ENCODE results near the gene MAPK4. TPM values are rescaled to one million over a fixed set of nuclear protein-coding genes. Genes with fewer than 3 reads are reported as not detected.

The MAPK4 gene
- total and polyA plus RNA-seq, 10 of the 15 experiments (the other 5 are each of a cell fraction or from before 2014, with no cell fraction given): 0.03 to 0.11 (median 0.06) TPM; not detected in 4

GRCh38 chr18:50647237-50647636 lies 87.3 kb downstream of the MAPK4 start:
- Histone ChIP-seq H2AFZ (ENCODE audit: control insufficient read depth, low read depth, low read length) (no peak overlapping the region), H3K27me3 (replicated peaks in 1 of 2; ENCODE audit: control insufficient read depth in 2 of 2, insufficient read depth in 2 of 2, low read length in 1 of 2) (peaks cover 0 to 5% of the 10 kb centered on the region in 2 experiments; a peak in 1 of 4 replicates), H3K4me1 (ENCODE audit: control insufficient read depth, insufficient read depth, low read length) (no peaks in the 10 kb centered on the region), H3K36me3 (ENCODE audit: control insufficient read depth in 2 of 2, insufficient read depth in 2 of 2, low read length in 1 of 2) (no peaks in the 10 kb centered on the region), H3K27ac (ENCODE audit: control insufficient read depth, insufficient read depth) (no peak overlapping the region), H3K9me3 (replicated peaks; ENCODE audit: control insufficient read depth, insufficient read depth, low read length) (no peaks in the 10 kb centered on the region), H3K79me2 (ENCODE audit: control insufficient read depth, insufficient read depth, low read length) (no peaks in the 10 kb centered on the region), H3K4me3 (no peak overlapping the region), H3K4me2 (ENCODE audit: control insufficient read depth, insufficient read depth) (no peak overlapping the region), H3K9ac (ENCODE audit: control insufficient read depth, insufficient read depth, low read length) (no peak overlapping the region), H4K20me1 (ENCODE audit: control insufficient read depth, insufficient read depth) (no peaks in the 10 kb centered on the region)
- WGBS (ENCODE audit: insufficient coverage, insufficient replicate concordance, low lambda C conversion rate, missing lambda C conversion rate): 21% methylated on average over 7 of the region's 7 CpGs
- BruUV-seq (replicated peaks): no TSS peak
- FAIRE-seq (no peak), DNase-seq (ENCODE audit: low read depth, low spot score) (no peak), ATAC-seq (no peak)
- ChIA-PET CTCF (no interaction called here), SMC1A (ENCODE audit: uncharacterized antibody, unreplicated experiment) (no interaction called here), RAD21 (ENCODE audit: unreplicated experiment) (no interaction called here), POLR2A (no interaction called here)
- intact Hi-C loops (cut with micrococcal nuclease; ENCODE audit: unreplicated experiment): no loop called here
- in situ Hi-C loops (cut with MboI): no loop called here
- no peak for TF ChIP-seq SMC3 (IDR thresholded peaks at IDR 0.05; ENCODE audit: borderline replicate concordance, low read length)
- no peak for TF ChIP-seq RAD21 (IDR thresholded peaks at IDR 0.05; ENCODE audit: insufficient read depth, low read depth, low read length)
- no peak for TF ChIP-seq FOS (IDR thresholded peaks at IDR 0.05; ENCODE audit: borderline replicate concordance, extremely low read depth, insufficient read length)

GRCh38 chr18:50647792-50648191 lies 87.9 kb downstream of the MAPK4 start:
- Histone ChIP-seq H3K36me3 (ENCODE audit: control insufficient read depth in 2 of 2, insufficient read depth in 2 of 2, low read length in 1 of 2) (no peaks in the 10 kb centered on the region), H3K79me2 (ENCODE audit: control insufficient read depth, insufficient read depth, low read length) (no peaks in the 10 kb centered on the region), H3K4me2 (ENCODE audit: control insufficient read depth, insufficient read depth) (no peak overlapping the region), H3K27ac (ENCODE audit: control insufficient read depth, insufficient read depth) (no peak overlapping the region), H3K4me3 (no peak overlapping the region), H3K9ac (ENCODE audit: control insufficient read depth, insufficient read depth, low read length) (no peak overlapping the region), H3K9me3 (replicated peaks; ENCODE audit: control insufficient read depth, insufficient read depth, low read length) (no peaks in the 10 kb centered on the region), H4K20me1 (ENCODE audit: control insufficient read depth, insufficient read depth) (no peaks in the 10 kb centered on the region), H3K27me3 (replicated peaks in 1 of 2; ENCODE audit: control insufficient read depth in 2 of 2, insufficient read depth in 2 of 2, low read length in 1 of 2) (peaks cover 0 to 6% of the 10 kb centered on the region in 2 experiments; a peak in 1 of 4 replicates), H3K4me1 (ENCODE audit: control insufficient read depth, insufficient read depth, low read length) (no peaks in the 10 kb centered on the region), H2AFZ (ENCODE audit: control insufficient read depth, low read depth, low read length) (no peak overlapping the region)
- POLR2A ChIA-PET: no interaction called here
- intact Hi-C loops (cut with micrococcal nuclease; ENCODE audit: unreplicated experiment) (no loop called here), in situ Hi-C loops (cut with MboI) (no loop called here)
- FAIRE-seq: no peak
- TF ChIP-seq HDGF (IDR thresholded peaks at IDR 0.05) (no peak), MYB (IDR thresholded peaks at IDR 0.05; ENCODE audit: borderline replicate concordance, low read depth, low read length) (no peak), POLR2AphosphoS5 (IDR thresholded peaks at IDR 0.05; ENCODE audit: low read length) (no peak), ZBTB33 (IDR thresholded peaks at IDR 0.05) (no peak), SKIL (IDR thresholded peaks at IDR 0.05; ENCODE audit: low read depth, poor library complexity, severe bottlenecking) (no peak), PAX8 (IDR thresholded peaks at IDR 0.05) (no peak), DPF2 (IDR thresholded peaks at IDR 0.05) (no peak), JUND (IDR thresholded peaks at IDR 0.05; ENCODE audit: low read depth, low read length) (no peak), ZNF217 (IDR thresholded peaks at IDR 0.05) (no peak)
- no TSS peak for BruUV-seq (replicated peaks)
- RAD21 ChIA-PET (ENCODE audit: unreplicated experiment): no interaction called here
- CTCF ChIA-PET: no interaction called here
- SMC1A ChIA-PET (ENCODE audit: uncharacterized antibody, unreplicated experiment): no interaction called here
- DNase-seq (ENCODE audit: low read depth, low spot score): no peak
- ATAC-seq: no peak

Data from GM12878 (cell line).